ENCODE measurements around the gene RAB40B.

DNA sequence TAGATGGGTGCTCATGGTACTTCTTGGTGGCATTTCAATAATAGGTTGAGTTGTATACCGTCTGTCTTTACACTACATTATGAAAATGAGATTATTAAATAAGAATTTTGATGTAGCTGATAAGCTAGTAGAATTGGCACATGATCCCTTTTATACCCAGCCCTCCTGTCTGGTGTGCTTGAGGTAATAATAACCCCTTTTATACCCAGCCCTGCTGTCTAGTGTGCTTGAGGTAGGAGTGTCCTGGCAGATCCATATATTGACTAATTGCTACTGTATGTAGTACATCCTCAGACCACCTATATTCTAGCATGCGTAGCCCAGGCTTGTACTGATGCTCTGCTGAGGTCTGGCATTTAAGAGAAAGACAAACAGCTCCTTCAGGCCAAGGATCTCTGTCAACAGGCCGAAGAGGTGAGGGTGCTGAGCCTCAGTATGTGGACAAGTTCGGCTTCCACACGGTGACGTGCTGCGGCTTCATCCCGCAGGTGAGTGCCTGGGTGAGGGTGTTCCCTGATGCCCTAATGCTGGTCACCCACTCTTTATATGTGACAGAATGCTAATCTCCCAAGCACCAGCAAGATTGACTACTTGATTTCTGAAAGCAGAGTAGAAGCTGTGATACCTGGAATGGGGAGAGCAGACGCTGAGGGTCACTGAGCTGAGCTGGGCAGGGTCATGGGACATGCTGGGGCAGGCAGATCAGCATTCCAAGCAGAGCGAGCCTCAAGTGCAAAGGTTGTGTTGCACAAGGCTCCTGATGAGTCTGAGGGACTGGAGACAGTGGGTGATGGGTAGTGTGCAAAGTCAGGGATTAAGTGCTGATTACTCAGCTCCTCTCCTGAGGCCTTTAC is 42.6 kb upstream of the RAB40B start:
- TF ChIP-seq, protein P1, sequence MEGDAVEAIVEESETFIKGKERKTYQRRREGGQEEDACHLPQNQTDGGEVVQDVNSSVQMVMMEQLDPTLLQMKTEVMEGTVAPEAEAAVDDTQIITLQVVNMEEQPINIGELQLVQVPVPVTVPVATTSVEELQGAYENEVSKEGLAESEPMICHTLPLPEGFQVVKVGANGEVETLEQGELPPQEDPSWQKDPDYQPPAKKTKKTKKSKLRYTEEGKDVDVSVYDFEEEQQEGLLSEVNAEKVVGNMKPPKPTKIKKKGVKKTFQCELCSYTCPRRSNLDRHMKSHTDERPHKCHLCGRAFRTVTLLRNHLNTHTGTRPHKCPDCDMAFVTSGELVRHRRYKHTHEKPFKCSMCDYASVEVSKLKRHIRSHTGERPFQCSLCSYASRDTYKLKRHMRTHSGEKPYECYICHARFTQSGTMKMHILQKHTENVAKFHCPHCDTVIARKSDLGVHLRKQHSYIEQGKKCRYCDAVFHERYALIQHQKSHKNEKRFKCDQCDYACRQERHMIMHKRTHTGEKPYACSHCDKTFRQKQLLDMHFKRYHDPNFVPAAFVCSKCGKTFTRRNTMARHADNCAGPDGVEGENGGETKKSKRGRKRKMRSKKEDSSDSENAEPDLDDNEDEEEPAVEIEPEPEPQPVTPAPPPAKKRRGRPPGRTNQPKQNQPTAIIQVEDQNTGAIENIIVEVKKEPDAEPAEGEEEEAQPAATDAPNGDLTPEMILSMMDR (IDR thresholded peaks at IDR 0.05 in 4 of 5, conservative IDR thresholded peaks at IDR 0.05 in 1 of 5), result no peak
- no peak for TF ChIP-seq POLR2A (IDR thresholded peaks at IDR 0.05)

Measured in gastrocnemius medialis (tissue), 4 donors.